HG03457 (cell line): ENCODE data around the gene SLC66A1.
"Not testable (repeated sequence)": the region's sequence is repeated elsewhere in the genome, so short reads cannot be mapped to it uniquely, and the experiment has no call there.

Source experiments
- ATAC-seq: cut with Tn5 transposase; IDR thresholded peaks from one replicate; pipeline ENCODE4 v1.9.1; 2021; ENCODE audit warnings: moderate number of reproducible peaks; ENCODE audit not compliant: unreplicated experiment

The SLC66A1 gene, protein sequence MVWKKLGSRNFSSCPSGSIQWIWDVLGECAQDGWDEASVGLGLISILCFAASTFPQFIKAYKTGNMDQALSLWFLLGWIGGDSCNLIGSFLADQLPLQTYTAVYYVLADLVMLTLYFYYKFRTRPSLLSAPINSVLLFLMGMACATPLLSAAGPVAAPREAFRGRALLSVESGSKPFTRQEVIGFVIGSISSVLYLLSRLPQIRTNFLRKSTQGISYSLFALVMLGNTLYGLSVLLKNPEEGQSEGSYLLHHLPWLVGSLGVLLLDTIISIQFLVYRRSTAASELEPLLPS

DNA sequence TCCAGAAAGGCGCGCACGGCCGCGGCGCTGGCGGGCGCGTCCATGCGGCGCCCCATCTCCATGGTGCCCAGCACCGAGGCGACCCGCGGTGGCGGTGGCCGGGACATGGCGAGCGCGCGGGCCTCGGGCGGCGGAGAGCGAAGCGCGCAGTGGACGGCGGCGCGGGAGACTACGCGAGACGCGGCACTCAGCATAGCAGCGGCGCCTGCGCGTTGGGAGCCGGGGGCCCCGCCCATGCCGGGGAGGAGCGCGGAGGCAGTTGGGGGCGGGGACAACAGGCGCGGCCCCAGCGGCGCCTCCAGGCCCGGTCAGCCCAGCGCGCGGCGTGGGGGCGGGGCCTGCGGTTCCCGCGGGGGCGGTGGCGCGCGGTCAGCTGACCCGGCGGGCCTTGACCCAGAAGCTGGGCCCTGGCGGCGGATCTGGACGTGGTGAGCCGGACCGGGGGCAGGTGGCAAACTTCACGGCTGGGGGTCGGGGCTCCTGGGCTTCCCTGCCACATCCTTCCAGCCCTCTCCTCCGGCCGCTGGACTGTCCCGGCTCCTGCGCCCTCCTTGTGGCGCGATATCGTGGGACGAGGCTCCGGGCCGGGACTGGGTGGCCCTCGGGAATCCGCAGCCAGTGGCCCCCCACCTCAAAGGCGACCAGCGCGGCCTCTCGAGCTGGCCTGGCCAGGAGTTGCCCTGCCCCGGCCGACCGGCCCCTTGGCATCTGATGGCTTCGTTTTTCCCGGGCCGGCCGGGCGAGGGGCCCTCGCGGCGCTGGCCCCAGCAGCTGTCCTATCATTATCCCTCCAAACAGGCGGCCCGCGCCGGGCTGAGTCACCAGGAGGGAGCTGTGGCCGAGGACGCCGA lies at the start of gene SLC66A1, which contains the start of gene AKR7A2:
Gene SLC66A1, plus strand, starts transcription at position 396 of the 851 bp plus-strand sequence. CDS start 5,352 bp downstream, outside the sequence.
Gene AKR7A2, minus strand, starts transcription at position 214 of the 851 bp plus-strand sequence. Its CDS starts 20 bp downstream, at position 194.
- peak; percentile 51 for ATAC-seq

DNA sequence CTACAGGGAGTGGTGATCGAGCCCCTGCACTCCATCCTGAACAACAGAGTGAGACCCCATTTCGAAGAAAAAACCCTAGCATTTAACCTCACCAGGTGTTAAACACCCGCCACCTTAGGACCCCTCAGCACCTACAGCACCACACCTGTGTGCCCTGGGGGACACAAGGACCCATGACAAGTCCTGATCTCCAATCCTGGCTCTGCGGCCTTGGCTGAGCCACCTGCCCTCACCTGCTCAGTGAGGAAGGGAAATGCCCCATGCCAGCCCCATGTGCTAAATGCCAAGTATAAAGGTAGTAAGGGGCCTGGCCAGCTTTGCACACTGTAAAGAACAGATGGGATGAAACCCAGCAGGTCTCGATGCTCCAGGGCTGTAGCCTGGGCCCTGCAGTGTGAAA lies 49.4 kb upstream of the SLC66A1 start:
- no peak for ATAC-seq

DNA sequence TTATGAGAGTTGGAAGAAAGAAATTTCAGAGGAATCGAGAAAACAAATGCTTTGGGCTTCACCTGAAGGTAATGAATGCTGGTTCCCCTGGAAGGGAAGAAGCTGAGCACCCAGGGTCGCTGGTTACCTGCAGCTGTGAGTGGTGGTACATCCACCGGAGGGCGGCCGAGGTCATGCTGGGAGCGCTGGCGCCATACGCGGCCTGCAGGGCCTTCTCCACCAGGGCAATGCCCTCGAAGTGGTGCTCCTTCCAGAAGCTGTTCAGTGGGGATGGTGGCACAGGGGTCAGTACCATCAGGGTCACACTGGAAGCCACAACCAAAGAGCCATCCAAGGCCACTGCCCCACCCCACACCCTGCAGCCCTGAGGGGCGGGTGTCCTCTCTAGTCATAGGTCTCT lies 43.7 kb upstream of the SLC66A1 start:
- ATAC-seq: no peak

DNA sequence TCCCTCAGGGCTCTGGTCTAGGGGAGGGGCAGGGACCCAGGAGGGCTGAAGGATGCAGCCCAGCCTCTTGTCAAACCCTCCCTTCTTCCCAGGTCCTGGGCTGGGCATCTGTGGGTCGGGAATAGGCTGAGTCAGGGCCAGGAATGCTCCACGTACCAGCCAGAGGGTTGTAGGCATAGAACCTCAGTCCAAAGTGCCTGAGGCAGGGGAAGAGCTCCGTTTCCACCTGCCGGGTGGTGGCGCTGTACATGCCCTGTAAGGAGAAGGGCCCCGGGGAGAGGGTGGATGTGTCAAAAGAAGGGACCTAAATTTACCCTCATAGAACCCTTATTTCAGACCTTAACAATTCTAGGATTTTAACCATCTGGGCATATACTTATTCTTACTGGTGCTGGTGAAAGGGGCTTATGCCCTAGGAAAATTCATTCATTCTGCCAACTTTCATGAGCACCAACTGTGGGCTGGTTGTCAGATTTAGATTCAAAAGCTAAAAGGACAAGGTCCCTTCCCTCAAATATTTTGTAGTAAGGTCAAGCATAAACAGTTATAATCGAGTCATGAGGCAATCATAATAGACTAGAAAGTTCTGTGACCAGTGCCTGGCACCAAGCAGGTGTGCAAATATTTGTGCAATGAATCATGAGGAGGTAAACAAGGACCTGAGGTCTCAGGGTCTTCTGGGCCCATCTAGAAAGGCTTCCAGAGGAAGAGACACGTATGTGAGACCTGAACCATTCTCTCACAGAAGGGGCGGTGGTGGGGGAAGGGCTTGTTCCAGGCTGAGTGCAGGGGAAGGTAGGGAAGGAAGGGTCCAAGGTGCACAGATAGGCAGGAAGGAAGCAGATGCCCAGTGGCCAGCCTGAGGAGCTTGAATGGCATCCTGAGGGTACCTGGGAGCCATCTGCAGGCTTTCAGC lies 42.4 kb upstream of the SLC66A1 start:
- ATAC-seq: not testable (repeated sequence)

DNA sequence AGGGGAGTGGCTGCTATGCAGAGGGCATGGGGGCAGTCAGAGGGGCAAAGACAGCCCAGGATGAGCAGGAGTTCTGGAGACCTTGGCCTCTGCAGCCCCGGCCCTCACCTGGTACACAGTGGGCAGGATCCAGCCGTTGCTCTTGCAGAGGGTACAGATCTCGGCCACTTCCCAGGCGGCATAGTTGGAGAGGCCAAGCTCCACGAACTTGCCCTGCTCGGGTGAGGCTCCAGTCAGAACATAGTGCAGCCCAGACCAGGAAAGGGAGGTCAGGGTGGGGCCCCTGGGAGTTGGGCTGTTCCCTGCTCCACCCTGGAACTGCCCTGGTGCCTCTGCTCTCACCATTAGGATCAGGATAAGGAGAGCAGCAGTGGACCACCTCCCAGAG lies 41.8 kb upstream of the SLC66A1 start:
- ATAC-seq: not testable (repeated sequence)

DNA sequence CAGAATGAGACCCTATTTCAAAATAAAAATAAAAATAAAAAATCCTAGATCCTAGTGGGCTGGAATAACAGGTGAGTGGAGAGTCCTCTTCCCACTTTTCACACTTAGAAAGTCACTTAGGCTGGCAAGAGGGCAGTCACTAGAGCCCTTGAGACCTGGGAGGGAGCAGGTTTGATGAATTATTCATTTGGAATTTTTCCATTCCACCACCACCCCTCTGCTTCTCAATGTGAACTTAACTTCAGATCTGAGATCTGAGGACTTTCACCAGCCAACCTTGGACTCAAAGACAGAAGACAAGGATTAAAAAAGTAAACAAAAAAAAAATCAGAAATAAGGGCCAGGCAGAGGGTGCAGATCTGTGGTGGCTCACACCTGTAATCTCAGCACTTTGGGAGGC lies 40.1 kb upstream of the SLC66A1 start:
- no peak for ATAC-seq

DNA sequence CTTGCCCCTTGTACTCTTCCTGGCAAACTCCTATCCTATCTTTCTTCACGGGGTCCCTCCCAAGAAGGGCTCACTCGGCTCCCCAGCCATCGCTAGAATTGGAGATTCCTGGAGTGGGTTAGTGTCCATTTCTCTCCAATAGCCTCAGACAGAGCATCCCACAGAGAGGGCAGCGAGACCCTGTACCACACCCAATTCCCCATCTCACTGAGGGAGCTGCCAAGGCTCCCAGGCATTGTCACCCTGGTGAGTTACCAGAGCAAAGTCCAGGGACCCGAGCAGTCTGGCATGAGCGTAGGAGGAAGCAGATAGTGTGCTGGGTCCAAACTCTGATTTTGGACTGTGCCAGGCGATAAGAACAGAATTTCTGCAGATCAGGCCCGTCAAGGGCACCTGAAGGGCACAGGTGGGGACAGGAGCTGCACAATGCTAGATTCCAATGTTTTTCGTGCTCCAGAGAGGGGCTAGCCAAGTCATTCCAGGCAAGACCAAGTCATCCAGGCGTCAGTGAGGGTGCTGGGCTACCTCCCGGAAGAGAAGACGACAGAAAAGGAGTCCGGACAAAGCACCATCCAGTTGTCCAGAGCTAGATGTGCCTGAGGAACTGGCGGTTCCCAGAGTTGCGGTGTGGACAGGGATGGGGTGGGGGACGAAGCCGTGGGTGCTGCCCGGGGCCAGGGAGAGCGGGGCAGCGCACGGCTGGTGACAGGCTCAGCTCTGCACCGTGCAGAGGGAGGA lies 38.9 kb upstream of the SLC66A1 start:
- no peak for ATAC-seq

DNA sequence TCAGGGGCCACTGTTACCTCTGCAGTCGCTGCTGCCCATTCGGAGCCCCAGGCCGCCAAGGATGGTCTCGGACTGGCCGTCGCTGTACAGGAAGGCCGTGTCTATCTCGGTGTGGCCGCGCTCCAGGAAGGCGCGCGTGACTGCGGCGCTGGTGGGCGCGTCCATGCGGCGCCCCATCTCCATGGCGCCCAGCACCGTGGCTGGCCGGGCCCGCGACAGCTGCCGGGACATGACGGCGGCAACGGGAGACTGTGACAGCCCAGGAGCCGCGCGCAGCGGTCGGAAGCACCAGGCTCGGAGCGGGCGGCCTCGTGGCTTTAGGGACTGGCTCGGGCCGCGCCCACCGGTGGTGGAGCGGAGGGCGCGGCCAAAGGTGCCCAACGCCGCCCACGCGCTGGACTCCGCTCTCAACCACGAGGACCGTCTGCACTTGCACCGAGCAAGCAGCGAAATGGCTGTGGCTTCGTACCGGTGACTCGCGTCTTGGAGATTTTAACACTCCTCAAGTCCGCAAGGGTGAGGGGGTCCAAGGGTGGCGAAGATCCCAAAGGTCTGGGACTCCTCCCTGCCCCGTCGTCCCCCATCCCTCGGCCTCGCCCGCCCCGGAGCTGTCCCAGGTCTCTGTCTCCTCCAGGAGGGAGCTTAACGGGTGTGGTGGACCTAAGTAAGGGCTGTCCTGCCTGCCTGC lies 38.1 kb upstream of the SLC66A1 start:
- ATAC-seq: not testable (repeated sequence)

DNA sequence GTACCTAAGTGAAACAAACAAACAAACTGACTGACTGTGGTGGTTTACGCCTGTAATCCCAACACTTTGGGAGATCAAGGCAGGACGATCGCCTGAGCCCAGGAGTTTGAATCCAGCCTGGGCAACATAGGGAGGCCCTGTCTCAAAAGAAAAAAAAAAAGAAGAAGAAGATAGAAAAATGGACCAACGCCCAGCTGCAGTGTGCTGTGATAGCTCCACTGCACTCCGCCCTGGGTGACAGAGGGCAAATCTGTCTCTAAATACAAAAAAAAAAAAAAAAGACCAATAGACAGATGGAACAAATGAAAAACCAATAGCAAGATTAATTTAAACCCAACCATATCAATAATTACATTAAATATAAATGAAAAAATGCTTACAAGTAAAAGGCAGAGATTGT lies 37.5 kb upstream of the SLC66A1 start:
- ATAC-seq: no peak

DNA sequence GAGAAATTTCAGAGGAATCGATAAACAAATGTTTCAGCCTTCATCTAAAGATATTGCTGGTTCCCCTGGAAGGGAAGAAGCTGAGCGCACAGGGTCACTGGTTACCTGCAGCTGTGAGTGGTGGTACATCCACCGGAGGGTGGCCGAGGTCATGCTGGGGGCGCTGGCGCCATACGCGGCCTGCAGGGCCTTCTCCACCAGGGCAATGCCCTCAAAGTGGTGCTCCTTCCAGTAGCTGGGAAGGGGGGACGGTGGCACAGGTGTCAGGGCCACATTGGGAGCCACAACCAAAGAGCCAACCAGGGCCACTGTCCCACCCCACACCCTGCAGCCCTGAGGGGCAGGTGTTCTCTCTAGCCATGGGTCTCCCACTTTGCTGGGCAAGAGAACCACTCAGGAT lies 28.2 kb upstream of the SLC66A1 start:
- no peak for ATAC-seq

DNA sequence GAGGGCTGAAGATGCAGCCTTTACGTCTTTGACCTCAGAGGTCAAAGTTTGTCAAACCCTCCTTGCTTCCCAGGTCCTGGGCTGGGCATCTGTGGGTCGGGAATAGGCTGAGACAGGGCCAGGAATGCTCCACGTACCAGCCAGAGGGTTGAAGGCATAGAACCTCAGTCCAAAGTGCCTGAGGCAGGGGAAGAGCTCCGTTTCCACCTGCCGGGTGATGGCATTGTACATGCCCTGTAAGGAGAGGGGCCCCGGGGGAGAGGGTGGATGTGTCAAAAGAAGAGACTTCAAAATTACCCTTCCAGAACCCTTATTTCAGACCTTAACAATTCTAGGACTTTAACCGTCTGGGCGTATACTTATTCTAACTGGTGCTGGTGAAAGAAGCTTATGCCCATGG lies 27.2 kb upstream of the SLC66A1 start:
- no peak for ATAC-seq

DNA sequence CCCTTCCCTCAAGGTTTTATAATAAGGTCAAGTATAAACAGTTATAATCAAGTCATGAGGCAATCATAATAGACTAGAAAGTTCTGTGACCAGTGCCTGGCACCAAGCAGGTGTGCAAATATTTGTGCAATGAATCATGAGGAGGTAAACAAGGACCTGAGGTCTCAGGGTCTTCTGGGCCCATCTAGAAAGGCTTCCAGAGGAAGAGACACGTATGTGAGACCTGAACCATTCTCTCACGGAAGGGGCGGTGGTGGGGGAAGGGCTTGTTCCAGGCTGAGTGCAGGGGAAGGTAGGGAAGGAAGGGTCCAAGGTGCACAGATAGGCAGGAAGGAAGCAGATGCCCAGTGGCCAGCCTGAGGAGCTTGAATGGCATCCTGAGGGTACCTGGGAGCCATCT lies 26.8 kb upstream of the SLC66A1 start:
- not testable (repeated sequence) for ATAC-seq

DNA sequence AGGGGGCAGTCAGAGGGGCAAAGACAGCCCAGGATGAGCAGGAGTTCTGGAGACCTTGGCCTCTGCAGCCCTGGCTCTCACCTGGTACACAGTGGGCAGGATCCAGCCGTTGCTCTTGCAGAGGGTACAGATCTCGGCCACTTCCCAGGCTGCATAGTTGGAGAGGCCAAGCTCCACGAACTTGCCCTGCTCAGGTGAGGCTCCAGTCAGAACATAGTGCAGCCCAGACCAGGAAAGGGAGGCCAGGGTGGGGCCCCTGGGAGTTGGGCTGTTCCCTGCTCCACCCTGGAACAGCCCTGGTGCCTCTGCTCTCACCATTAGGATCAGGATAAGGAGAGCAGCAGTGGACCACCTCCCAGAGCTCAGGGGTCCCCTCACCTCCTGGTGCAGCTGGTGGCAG lies 26.3 kb upstream of the SLC66A1 start:
- not testable (repeated sequence) for ATAC-seq

DNA sequence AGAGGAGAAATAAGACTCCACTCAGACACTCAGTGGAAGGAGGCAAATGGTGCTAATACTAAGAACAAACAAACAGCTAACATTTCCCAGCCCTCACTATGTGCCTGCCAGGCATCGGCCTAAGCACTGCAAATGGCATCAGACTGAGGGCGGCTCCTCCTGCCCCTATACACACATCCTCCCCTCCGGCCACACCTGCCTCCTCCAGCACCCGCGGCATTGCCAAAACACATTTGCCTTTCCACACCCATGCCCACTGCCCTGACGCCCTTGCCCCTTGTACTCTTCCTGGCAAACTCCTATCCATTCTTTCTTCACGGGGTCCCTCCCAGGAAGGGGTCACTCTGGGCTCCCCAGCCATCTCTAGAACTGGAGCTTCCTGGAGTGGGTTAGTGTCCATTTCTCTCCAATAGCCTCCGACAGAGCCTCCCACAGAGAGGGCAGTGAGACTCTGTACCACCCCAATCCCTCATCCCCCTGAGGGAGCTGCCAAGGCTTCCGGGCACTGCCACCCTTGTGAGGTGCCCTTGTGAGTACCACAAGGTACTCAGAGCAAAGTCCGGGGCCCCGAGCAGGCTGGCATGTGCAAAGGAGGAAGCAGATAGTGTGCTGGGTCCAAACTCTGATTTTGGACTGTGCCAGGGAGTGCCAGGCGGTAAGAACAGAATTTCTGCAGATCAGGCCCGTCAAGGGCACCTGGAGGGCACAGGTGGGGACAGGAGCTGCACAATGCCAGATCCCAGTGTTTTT lies 24.5 kb upstream of the SLC66A1 start:
- no peak for ATAC-seq

DNA sequence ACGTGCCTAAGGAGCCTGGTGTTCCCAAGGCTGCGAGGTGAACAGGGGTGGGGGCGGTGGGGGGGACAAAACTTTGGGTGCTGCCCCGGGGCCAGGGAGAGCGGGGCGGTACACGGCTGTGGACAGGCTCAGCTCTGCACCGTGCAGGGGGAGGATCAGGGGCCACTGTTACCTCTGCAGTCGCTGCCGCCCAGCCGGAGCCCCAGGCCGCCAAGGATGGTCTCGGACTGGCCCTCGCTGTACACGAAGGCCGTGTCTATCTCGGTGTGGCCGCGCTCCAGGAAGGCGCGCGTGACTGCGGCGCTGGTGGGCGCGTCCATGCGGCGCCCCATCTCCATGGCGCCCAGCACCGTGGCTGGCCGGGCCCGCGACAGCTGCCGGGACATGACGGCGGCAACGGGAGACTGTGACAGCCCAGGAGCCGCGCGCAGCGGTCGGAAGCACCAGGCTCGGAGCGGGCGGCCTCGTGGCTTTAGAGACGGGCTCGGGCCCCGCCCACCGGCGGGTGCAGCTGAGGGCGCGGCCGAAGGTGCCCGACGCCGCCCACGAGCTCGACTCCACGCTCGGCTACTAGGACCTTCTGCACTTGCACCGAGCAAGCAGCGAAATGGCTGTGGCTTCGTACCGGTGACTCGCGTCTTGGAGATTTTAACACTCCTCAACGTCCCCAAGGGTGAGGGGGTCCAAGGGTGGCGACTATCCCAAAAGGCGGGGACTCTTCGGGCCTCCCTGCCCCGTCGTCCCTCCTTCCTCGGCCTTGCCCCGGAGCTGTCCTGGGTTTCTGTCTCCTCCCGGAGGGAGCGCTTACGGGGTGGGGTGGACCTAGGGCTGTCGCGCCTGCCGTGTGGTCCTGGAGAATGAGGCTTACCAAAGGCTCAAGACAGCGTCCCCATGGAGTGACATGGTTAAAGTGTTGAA lies 23.5 kb upstream of the SLC66A1 start, which contains the start of gene AKR7A3:
Gene AKR7A3, minus strand, starts transcription at position 447 of the 918 bp plus-strand sequence. Its CDS starts 61 bp downstream, at position 386.
- ATAC-seq: not testable (repeated sequence)

DNA sequence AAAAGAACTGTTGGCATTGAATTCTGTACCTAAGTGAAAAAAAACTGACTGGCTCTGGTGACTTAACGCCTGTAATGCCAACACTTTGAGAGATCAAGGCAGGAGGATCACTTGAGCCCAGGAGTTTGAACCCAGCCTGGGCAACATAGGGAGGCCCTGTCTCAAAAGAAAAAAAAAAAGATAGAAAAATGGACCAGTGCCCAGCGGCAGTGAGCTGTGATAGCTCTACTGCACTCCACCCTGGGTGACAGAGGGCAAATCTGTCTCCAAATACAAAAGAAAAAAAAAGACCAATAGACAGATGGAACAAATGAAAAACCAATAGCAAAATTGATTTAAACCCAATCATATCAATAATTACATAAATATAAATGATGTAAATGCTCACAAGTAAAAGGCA lies 22.9 kb upstream of the SLC66A1 start:
- ATAC-seq: no peak

DNA sequence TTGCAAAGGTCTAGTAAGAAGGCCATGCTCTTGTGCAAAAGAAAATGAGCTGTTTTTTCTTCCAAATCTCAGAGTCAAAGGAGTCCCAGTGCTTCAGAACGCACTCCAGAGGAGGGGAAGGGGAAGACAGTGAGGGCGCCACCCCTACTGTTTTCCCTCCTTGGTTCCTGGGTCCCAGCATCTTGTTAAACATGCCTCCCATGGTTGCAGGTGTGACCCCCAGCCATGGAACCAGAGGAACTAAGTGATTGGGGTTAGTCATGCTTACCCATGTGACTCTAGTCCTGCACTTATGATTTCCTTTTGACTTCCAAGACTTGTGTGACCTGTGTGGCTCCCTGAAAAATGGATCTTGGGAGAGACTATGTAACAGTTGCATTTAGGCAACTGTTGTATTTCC lies 17.5 kb upstream of the SLC66A1 start:
- no peak for ATAC-seq

DNA sequence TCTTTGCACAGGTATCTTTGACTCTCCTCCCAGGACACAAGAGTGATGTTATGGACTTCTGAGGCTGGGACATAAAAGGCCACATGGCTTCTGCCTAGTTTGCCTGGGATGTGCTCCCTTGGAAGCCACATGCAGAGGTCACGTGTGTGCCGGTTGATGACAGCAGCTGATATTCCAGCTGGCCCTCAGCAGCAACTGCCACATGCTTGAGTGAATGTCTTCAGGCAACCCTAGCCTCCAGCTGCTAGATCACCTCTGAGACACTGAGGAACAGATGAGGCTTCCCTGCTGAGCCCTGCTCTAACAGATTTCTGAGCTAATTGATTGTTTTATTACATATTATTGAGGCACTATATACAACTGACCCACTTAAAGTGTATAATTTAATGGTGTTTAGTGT lies 11.9 kb upstream of the SLC66A1 start:
- no peak for ATAC-seq
